ENCODE results near the gene BLM.

The BLM gene

DNA sequence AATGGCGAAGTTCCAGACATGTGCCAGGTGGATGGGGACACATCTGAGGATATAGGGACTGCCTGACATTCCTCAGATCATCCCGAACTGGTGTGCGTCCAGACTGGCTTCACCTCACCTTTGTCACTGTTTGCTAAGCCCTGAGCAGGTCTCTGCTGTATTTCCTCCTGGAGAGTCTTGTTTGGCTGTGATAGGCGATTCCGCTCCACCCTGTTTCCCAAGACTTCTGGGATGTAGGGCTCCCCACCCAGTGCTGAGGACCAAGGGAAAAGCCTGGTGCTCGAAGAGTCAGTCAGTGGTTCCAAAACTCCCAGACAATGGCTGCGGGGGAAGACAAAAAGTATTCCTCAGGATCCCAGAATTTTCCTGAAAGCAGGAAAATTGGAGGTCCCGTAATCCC, 140.2 kb downstream of the BLM start:
- DNase-seq: no peak

DNA sequence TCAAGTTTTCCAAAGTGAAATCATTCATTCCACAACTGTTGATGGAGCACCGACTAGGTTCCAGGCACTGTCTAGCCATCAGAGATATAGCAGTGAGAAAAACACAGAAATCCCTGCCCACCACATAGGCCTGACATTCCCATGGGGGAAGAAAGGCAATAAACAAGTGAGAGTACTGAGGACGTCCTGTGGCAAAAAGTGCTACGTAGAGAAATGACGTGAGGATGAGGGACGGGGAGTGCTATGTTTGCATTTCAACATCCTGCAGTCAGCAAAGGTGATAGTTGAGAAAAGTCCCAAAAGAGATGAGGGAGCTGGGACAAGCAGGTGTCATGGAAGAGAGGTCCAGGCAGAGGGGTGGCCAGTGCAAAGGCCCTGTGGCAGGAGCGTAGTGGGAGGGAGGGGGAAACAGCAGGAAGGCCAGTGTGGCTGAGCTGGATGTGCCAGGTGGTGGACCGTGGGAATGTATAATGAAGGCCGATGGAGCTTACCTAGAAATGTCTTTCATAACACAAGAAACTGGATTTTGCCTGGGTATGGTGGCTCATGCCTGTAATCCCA, 140.8 kb downstream of the BLM start:
- DNase-seq: no peak

DNA sequence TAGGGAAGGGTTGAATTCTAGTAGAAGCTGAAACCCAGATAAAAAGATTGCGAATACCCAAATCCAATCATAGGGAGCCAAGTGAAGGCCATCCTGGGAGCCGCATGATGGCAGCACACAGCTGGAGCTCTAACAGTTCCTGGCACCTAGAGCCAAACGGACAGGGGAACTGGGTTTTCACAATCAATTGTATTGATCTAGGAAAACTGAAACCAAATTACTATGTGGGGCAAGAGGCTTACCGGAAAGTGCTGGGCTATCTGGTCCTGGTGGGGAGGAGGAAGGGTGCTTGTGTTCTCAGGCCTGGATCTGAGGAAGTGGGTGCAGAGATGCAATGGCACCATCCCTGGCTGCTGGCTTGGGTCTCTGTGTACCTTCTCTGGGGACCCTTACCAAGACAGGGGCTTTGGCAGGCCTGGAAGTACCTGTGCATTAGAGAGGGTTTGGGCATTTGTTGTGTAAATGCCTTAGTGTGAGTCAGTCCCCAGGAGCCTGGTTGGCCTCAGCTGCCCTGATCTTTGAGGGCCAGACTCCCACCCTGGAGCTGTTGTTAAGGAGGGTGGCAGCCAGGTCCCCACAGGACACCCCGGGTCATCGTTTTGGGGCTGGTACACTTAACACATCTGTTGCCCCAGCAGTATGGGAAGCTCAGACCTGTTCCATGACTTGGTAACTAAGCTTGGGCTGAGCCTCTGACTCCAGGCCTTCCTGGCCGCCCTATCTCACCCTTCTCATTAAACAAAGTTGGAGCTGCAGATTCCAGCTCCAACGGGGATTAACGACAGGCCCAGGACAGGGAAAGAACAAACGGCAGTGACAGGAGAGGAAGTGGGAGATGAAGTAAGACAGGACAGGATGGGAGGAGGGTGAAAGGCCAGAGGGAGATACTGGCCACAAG, 142.3 kb downstream of the BLM start:
- DNase-seq: no peak

DNA sequence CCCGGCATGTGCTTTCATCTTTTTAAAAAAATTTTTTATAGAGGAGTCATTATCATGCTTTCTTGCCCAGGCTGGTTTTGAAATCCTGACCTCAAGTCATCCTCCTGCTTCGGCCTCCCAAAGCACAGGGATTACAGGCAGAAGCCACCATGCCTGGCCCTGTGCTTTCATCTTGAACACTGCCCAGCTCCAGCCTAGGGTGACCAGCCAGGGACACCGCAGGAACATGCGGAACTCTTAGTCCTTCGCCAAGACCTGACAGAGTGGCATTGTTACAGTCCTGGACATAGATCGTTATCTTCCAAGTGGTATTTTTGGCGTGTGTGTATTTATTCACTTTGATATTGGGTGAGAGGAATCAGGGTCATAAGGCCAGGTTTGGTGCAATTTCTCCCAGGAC, 143.3 kb downstream of the BLM start:
- no peak for DNase-seq

DNA sequence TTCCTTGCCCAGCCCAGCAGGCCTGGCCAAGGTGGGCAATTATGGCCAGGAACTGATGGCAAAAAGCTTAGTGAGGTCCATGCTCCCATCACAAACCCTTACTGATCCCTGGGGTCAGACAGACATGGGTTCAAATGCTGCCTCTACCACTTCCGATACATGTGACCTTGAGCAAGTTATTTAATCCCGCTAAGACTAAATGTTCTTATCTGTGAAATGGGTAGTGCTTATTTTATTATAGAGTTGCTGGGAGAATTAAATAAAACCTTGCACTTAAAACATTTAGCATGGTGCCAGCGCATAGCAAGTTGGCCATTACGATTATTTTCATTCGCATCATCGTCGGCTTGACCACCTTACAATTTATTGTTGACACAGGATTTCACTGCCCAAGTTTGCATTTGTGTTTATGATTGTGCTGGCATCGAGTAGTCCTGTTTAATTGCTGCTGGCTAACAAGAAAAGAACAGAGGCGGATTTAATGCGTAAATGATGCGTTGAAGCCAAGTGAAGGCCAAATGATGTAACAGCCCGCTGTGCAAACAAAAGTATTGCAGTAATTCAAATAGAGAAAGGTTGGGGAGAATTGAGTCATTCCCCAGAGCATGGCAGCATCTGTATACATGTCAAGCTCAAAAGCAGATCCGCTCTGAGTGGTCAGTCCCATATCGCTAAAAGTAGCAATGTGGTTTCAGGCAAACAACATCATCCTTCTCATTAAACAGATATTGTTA, 144.0 kb downstream of the BLM start:
- no peak for DNase-seq

DNA sequence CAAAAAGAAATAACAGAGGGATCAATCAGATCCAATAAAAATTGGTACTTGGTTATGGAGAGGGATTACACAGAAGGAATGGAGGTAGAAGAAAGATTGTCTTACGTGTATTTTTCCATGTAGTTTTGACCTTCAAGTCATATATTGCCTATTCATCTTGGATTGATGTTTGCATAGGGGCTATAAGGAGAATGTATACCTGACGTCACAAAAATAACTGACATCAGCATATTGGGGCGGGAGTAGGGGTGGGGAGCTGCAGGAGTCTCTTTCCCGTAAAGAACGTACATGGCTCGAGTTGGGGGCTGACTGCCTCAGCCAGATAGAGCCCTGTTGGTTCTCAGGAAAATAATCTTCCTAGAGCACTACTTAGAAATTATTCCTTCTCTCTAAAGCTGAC, 145.3 kb downstream of the BLM start:
- no peak for DNase-seq

DNA sequence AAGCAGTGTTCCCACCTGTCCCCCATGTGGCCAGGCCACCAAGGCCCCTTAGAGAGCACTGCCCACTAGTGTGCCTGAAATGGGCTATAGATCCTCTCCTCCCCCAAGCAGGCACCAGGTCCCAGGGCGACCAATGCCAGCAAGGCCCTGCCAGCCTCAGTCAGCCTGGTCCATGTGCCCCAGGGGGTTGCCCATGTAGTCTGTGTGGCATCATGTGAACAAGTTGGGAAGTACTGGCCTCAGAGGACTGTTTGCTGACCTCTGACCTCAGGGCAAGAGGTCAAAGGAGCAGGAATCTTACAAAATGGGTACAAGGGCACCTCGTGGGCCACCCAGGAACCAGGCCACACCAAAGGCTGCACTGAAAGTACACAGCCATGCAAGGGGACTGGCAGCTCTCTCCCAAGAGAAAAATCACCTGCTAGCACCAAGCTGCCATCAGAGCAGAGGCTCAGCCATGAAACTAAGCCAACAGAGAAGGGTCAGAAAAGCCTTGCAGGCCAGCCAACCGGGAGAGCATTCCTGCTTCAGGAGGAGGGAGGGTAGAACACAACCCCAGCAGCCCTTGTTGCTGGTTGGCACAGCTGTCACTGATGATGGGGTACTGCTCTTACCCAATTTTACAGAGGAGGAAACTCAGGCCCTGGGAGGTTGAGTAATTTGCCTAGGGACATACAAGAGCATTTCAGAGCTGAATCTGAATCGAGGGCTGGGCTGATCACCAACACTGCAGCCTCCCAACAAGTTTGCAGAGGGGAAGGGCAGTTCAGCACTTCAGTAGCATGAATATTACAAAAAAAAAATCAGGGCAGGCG, 146.0 kb downstream of the BLM start:
- DNase-seq: no peak

DNA sequence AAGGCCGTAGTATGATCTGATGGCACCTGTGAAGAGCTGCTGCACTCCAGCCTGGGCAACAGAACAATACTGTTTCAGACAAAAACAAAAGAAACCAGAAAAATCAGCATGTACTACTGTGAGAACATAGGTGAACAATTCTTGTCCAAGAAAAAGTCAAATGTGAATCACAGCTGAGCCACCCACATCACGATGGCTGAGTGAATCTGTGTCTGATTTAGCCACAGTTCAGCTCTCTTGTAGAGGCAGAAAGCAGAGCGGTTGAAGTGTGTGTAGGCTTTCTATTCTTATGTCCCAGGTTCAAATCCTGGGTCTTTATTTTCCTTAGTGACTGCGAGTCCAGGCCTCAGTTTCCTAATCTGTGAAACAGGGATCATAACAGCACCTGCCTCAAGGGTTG, 146.8 kb downstream of the BLM start:
- no peak for DNase-seq

DNA sequence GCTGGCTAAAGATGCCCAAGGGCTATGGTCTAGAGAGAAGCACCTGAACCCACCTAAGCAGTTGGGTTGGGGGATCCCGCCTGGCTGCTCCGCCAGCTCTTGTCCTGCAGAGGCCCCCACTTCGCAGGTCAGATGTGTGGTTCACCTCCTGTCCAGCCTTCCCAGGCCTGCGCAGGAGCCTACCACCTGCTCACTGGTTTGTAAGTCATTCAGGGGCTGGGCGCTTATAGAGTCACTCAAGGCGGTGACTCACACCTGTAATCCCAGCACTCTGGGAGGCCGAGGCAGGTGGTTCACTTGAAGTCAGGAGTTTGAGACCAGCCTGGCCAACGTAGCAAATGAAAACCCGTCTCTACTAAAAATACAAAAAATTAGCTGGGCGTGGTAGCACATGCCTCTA, 147.4 kb downstream of the BLM start:
- DNase-seq: no peak

DNA sequence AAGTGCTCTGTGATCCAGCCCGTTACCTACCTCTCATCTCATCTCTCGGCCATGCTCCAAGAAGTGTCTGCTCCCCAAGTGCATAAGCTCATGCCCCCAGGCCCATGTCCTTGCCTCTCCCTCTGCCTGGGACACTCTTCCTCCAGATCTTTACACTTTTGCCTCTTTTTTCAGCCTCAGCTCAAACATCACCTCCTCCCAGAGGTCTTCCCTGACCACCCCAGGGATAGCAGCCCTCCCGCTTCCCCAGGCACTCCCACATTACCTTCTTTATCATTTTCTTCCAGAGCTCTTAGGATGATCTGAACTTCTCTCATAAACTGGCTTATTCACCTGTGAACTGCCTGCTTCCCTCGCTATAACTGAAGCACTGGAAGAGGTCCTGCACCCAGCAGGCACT, 148.6 kb downstream of the BLM start:
- DNase-seq: no peak
